NCI-H1092 treated with DMSO at 0.1 percent for 48 hours (cell line): ENCODE data around the gene SPINK13.
"Not testable (repeated sequence)": the region's sequence is repeated elsewhere in the genome, so short reads cannot be mapped to it uniquely, and the experiment has no call there.

Experiments
- DNase-seq: peaks from one replicate; lab custom pipeline; 2025; lab: John Stamatoyannopoulos, UW

The SPINK13 gene

GRCh38 chr5:148312153-148312552, 43.6 kb downstream of the SPINK13 start, which contains the start of gene SPINK7:
SPINK7 (plus strand) TSS chr5:148312423; CDS start chr5:148312484, 61 bp downstream.
- DNase-seq = no peak

GRCh38 chr5:148314187-148314586, 45.6 kb downstream of the SPINK13 start:
- DNase-seq = no peak

GRCh38 chr5:148314731-148315130, 46.1 kb downstream of the SPINK13 start:
- DNase-seq = no peak

GRCh38 chr5:148320011-148320963, 51.7 kb downstream of the SPINK13 start:
- not testable (repeated sequence) for DNase-seq

GRCh38 chr5:148333262-148333849, 64.8 kb downstream of the SPINK13 start:
- no peak for DNase-seq

GRCh38 chr5:148335259-148335658, 66.7 kb downstream of the SPINK13 start, which contains the start of gene SPINK9:
SPINK9 (plus strand) TSS chr5:148335559; CDS start chr5:148335614, 55 bp downstream.
- no peak for DNase-seq
